ENCODE results near the gene ATG2B.

- TF ChIP-seq CTCF (conservative IDR thresholded peaks at IDR 0.05; ENCODE audit: low read length) = no peak
- TF ChIP-seq EZH2phosphoT487 (IDR thresholded peaks at IDR 0.05; ENCODE audit: borderline replicate concordance) = no peak
These were observed 42.5 kb downstream of the ATG2B start for GRCh38 chr14:96320605-96321004.

All from Loucy (cell line).